CD4-positive, alpha-beta T cell (primary cell): ENCODE data around the gene DDX24. TPM values are rescaled to one million over a fixed set of nuclear protein-coding genes. Genes with fewer than 3 reads are reported as not detected.

ENCODE experiments used
- ATAC-seq: fragments of 200-7000 bp; cut with Tn5 transposase; one replicate; pipeline ENCODE4 v1.10.0; 2022; ENCODE audit warnings: mild to moderate bottlenecking; ENCODE audit not compliant: poor library complexity
- CTCF ChIA-PET: fragments of 350-600 bp; sonication (Branson Sonifier 250); formaldehyde crosslinking; loops from one replicate; lab custom pipeline; 2021; ENCODE audit warnings: antibody characterized with exemption, inconsistent platforms; lab: Charles Lee
- POLR2A ChIA-PET: fragments of 350-600 bp; sonication (Branson Sonifier 250); formaldehyde crosslinking; loops from one replicate; lab custom pipeline; 2021; ENCODE audit warnings: antibody characterized with exemption, inconsistent platforms; lab: Charles Lee
- DNase-seq, 14 experiments: peaks; one replicate each; pipeline ENCODE4 v3.0.0-alpha.2; 2013 to 2020; ENCODE audit warnings: mixed read lengths in 2 of 14
- H3K27ac ChIP-seq, 2 donors: one replicate each; pipeline versions ENCODE4 v1.5.1 to v1.7.0; 2013; ENCODE audit warnings: low read length in 2 of 2, low read depth in 1 of 2, mild to moderate bottlenecking in 1 of 2
- H3K27me3 ChIP-seq, 2 experiments: 1 replicate in 1 of 2; 2 replicates in 1 of 2; pipeline versions ENCODE4 v1.6.1 to v1.7.0; 2013; ENCODE audit warnings: low read length in 2 of 2, control low read depth in 1 of 2, mild to moderate bottlenecking in 1 of 2, moderate library complexity in 1 of 2; ENCODE audit not compliant: insufficient read depth in 2 of 2, control insufficient read depth in 1 of 2
- H3K36me3 ChIP-seq: one replicate; pipeline ENCODE4 v1.6.1; 2013; ENCODE audit warnings: low read length, control low read depth; ENCODE audit not compliant: insufficient read depth
- H3K4me1 ChIP-seq: one replicate; pipeline ENCODE4 v1.6.1; 2013; ENCODE audit warnings: low read length, control low read depth; ENCODE audit not compliant: insufficient read depth
- H3K4me3 ChIP-seq: one replicate; pipeline ENCODE4 v1.5.1; 2013; ENCODE audit warnings: mild to moderate bottlenecking, low read length, moderate library complexity
- H3K9me3 ChIP-seq, 2 experiments: 1 replicate in 1 of 2; 2 replicates in 1 of 2; pipeline versions ENCODE4 v1.6.1 to v1.7.0; 2013; ENCODE audit warnings: low read length in 2 of 2, mild to moderate bottlenecking in 2 of 2, control low read depth in 1 of 2, moderate library complexity in 1 of 2; ENCODE audit not compliant: control insufficient read depth in 1 of 2, insufficient read depth in 1 of 2
- H3K27ac Mint-ChIP-seq: one replicate; pipeline ENCODE4 v1.8.0; 2020; ENCODE audit warnings: mixed read lengths
- H3K27me3 Mint-ChIP-seq: one replicate; pipeline ENCODE4 v1.8.0; 2021; ENCODE audit warnings: mixed read lengths
- H3K36me3 Mint-ChIP-seq: one replicate; pipeline ENCODE4 v1.8.0; 2021; ENCODE audit warnings: low read depth, mixed read lengths
- H3K4me1 Mint-ChIP-seq: one replicate; pipeline ENCODE4 v1.8.0; 2021; ENCODE audit warnings: low read depth, mixed read lengths
- H3K4me3 Mint-ChIP-seq: one replicate; pipeline ENCODE4 v1.8.0; 2020; ENCODE audit warnings: mild to moderate bottlenecking, mixed read lengths
- H3K9me3 Mint-ChIP-seq: one replicate; pipeline ENCODE4 v1.8.0; 2020; ENCODE audit warnings: mixed read lengths
- CTCF ChIP-seq: fragments of 200-600 bp; IDR thresholded peaks from one replicate; pipeline ENCODE4 v1.8.0; 2022; ENCODE audit warnings: antibody characterized with exemption, mild to moderate bottlenecking
- intact Hi-C, 2 experiments: fragments of 100-400 bp; cut with DNase I in 1 of 2; cut with micrococcal nuclease in 1 of 2; formaldehyde crosslinking; loops; one replicate each; pipeline versions ENCODE4 v1.15.1 to v1.9.0; 2023 to 2025; cut with DNase I, micrococcal nuclease
- total RNA-seq, 174 experiments: library from RNA in 2 of 174; stranded (reverse) in 2 of 174; gene quantifications; one replicate each; pipeline ENCODE4 v1.2.3 and lab custom pipeline; 2021 to 2026

Gene DDX24
- total RNA-seq, 2 experiments from 2014 or later: 678 to 711 TPM

- TF ChIP-seq CTCF: no peak
- H3K36me3 ChIP-seq: peaks cover 97% of the 10 kb centered on the region
- H3K27ac ChIP-seq: no peak overlapping the region
- no peak overlapping the region for H3K4me3 ChIP-seq
- no peaks in the 10 kb centered on the region for H3K9me3 Mint-ChIP-seq
- H3K27me3 Mint-ChIP-seq: no peaks in the 10 kb centered on the region
- H3K4me1 Mint-ChIP-seq: peaks cover 74% of the 10 kb centered on the region
- no peaks in the 10 kb centered on the region for H3K27me3 ChIP-seq
- ChIA-PET POLR2A (interaction anchor here (2.0 kb wide), 1 partner anchor 22 kb away, joined by 11 read pairs; the partner anchor contains the start of genes DDX24 and IFI27L1), CTCF (interaction anchor here (1.6 to 2.0 kb wide), 2 partner anchors 22 to 128 kb away, joined by 3 to 7 read pairs; no protein-coding TSS in a partner anchor)
- DNase-seq: peak in 1 of 14 experiments; percentile 1
- no peak for ATAC-seq
- no peaks in the 10 kb centered on the region for H3K9me3 ChIP-seq
- intact Hi-C loops: no loop called here
- H3K4me1 ChIP-seq: peaks cover 40% of the 10 kb centered on the region
- peaks cover 99% of the 10 kb centered on the region for H3K36me3 Mint-ChIP-seq
- H3K4me3 Mint-ChIP-seq: no peak overlapping the region
- no peak overlapping the region for H3K27ac Mint-ChIP-seq
Observed at GRCh38 chr14:94058128-94058673, 22.8 kb downstream of the DDX24 start.

- peak in 3 of 14 experiments; percentile 27 to 59 (median 36) for DNase-seq
- Mint-ChIP-seq H3K9me3 (no peaks in the 10 kb centered on the region), H3K36me3 (peaks cover 98% of the 10 kb centered on the region), H3K4me3 (no peak overlapping the region), H3K27me3 (no peaks in the 10 kb centered on the region), H3K27ac (peak overlapping the region; percentile 65), H3K4me1 (peaks cover 66% of the 10 kb centered on the region)
- H3K4me1 ChIP-seq: peaks cover 36% of the 10 kb centered on the region
- POLR2A ChIA-PET: interaction anchor here (0.6 to 2.0 kb wide), 3 partner anchors 12 to 142 kb away, joined by 3 to 11 read pairs (median 3); partner anchors contain the start of genes DDX24 and IFI27L1
- no peak for ATAC-seq
- H3K27ac ChIP-seq: no peak overlapping the region
- H3K27me3 ChIP-seq: no peaks in the 10 kb centered on the region
- no peaks in the 10 kb centered on the region for H3K9me3 ChIP-seq
- intact Hi-C loops: no loop called here
- no peak overlapping the region for H3K4me3 ChIP-seq
- peaks cover 97% of the 10 kb centered on the region for H3K36me3 ChIP-seq
- CTCF ChIA-PET: interaction anchor here (0.8 kb wide), 1 partner anchor 20 kb away, joined by 3 read pairs; no protein-coding TSS in a partner anchor
- no peak for TF ChIP-seq CTCF
Observed at GRCh38 chr14:94056579-94057308, 24.3 kb downstream of the DDX24 start.

GRCh38 chr14:94054936-94055335 is 26.1 kb downstream of the DDX24 start:
- no peaks in the 10 kb centered on the region for H3K9me3 ChIP-seq
- ChIA-PET CTCF (interaction anchor here (1.0 kb wide), 1 partner anchor 10 kb away, joined by 3 read pairs; no protein-coding TSS in a partner anchor), POLR2A (no interaction called here)
- peaks cover 27% of the 10 kb centered on the region for H3K4me1 ChIP-seq
- no peak for TF ChIP-seq CTCF
- Mint-ChIP-seq H3K36me3 (peaks cover 98% of the 10 kb centered on the region), H3K9me3 (no peaks in the 10 kb centered on the region), H3K4me1 (peaks cover 49% of the 10 kb centered on the region), H3K4me3 (no peak overlapping the region), H3K27ac (peak overlapping the region; percentile 17), H3K27me3 (no peaks in the 10 kb centered on the region)
- DNase-seq (peak in 1 of 14 experiments; percentile 2), ATAC-seq (no peak)
- intact Hi-C loops: no loop called here
- peaks cover 97% of the 10 kb centered on the region for H3K36me3 ChIP-seq
- H3K27ac ChIP-seq: no peak overlapping the region
- no peaks in the 10 kb centered on the region for H3K27me3 ChIP-seq
- no peak overlapping the region for H3K4me3 ChIP-seq
